GM19438 (cell line): ENCODE results near the gene XPR1.
"Not testable (repeated sequence)": the region's sequence is repeated elsewhere in the genome, so short reads cannot be mapped to it uniquely, and the experiment has no call there.

Source experiments
- ATAC-seq: cut with Tn5 transposase; IDR thresholded peaks from one replicate; pipeline ENCODE4 v1.9.1; 2021; ENCODE audit warnings: low read depth; ENCODE audit not compliant: unreplicated experiment

The XPR1 gene

GRCh38 chr1:180821970-180822369 is 190.1 kb downstream of the XPR1 start:
- ATAC-seq, result no peak

GRCh38 chr1:180831507-180831906 is 199.7 kb downstream of the XPR1 start:
- not testable (repeated sequence) for ATAC-seq

GRCh38 chr1:180833180-180833579 is 201.4 kb downstream of the XPR1 start:
- ATAC-seq, result not testable (repeated sequence)

GRCh38 chr1:180836449-180836848 is 204.6 kb downstream of the XPR1 start:
- ATAC-seq, result no peak

- no peak for ATAC-seq
Measured at GRCh38 chr1:180837020-180837419, 205.2 kb downstream of the XPR1 start.

GRCh38 chr1:180838535-180838934 is 206.7 kb downstream of the XPR1 start:
- no peak for ATAC-seq

GRCh38 chr1:180839547-180839946 is 207.7 kb downstream of the XPR1 start:
- no peak for ATAC-seq

GRCh38 chr1:180841415-180841814 is 209.6 kb downstream of the XPR1 start:
- no peak for ATAC-seq

GRCh38 chr1:180842052-180842451 is 210.2 kb downstream of the XPR1 start:
- no peak for ATAC-seq

GRCh38 chr1:180842491-180843275 is 210.9 kb downstream of the XPR1 start:
- no peak for ATAC-seq

GRCh38 chr1:180845352-180845751 is 213.5 kb downstream of the XPR1 start:
- no peak for ATAC-seq

- ATAC-seq, result no peak
Measured at GRCh38 chr1:180848191-180848590, 216.4 kb downstream of the XPR1 start.

GRCh38 chr1:180849031-180849775 is 217.4 kb downstream of the XPR1 start:
- peak; percentile 75 for ATAC-seq

- ATAC-seq, result no peak
Measured at GRCh38 chr1:180851995-180852887, 220.4 kb downstream of the XPR1 start.

GRCh38 chr1:180854001-180854400 is 222.2 kb downstream of the XPR1 start:
- no peak for ATAC-seq

- no peak for ATAC-seq
Measured at GRCh38 chr1:180854456-180854855, 222.6 kb downstream of the XPR1 start.

GRCh38 chr1:180857947-180858725 is 226.3 kb downstream of the XPR1 start:
- ATAC-seq, result not testable (repeated sequence)

GRCh38 chr1:180859306-180859705 is 227.5 kb downstream of the XPR1 start:
- no peak for ATAC-seq

GRCh38 chr1:180860535-180860934 is 228.7 kb downstream of the XPR1 start:
- ATAC-seq, result no peak

GRCh38 chr1:180862305-180862704 is 230.5 kb downstream of the XPR1 start:
- no peak for ATAC-seq
